Cerebellar cortex (tissue), 1 donor: ENCODE measurements around the gene ATP5MG.

Source experiments
- DNase-seq: peaks from one replicate; pipeline ENCODE4 v3.0.0-alpha.2; 2015; ENCODE audit warnings: low spot score

ATP5MG gene

DNA sequence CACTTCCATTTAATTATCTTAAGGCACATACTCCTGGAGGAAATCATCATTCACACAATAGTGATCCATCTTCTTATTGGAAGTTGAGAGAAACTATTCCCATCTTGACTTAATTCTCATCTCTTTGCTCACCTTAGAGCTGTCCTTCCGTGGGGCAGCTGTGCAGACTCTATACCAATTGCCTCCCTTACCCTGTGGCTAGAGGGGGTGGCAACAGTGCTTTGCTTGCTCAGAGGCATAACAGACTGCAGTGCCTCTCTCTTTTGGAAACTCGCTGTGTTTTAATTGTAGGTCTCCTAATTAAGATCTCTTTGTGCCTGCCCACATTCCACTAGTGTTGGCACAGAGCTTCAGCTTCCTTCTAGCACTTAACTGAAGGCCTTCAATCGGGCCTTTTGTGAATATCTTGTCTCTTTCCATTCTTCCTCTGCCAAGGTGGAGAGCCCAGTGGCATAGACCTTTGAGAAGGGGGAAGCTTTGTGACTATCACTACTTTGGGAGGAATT lies 40.4 kb downstream of the ATP5MG start:
- peak; percentile 26 for DNase-seq

DNA sequence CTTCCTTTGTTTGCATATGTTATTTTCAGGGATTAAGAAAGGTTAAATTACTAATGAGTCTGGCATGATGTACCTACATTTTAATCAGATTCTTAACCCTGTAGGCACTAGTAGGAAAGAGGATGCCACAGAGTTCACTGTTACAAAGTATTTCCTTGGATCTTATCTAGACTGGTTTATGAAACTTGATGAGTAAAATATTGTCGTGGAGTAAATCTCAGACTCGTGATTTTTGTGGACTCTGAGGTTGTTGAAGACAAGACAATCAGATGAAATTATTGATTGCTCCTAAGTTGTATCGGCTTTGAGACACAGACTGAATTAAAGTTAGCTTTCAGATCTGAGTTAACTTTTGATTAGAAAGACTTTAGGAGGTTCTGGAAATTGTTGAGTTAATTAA lies 40.9 kb downstream of the ATP5MG start:
- DNase-seq = no peak

DNA sequence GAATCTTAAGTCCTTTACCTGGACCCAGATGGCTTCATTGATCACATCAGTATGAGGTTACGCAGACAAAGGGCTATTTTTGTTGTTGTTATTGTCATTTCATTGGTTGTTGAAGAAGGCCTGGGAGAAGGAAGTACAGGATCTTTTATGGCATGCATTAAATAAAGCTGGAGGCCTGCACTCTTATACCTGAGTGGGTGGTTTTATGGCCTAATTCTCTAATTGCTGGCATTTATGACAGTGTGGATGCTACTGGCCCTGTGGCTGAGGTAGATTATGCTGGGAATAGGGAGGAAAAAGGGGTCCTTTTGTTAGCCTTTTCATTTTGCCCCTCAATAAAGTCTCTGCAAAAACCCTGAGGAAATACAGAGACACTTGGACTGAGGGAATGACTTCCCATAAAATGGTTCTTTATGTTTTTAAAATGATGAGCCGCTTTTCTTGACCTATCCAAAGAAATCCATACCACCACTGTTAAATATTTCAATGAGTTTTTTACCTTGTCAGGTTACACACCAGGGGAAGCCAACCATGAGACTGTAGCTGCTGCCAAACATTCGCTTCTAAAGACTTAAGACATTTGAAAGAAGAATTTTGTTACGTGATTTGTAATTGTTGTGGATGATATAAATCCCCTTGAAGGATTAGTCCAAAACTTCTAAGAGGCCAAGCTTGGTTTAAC lies 41.6 kb downstream of the ATP5MG start:
- DNase-seq = no peak

DNA sequence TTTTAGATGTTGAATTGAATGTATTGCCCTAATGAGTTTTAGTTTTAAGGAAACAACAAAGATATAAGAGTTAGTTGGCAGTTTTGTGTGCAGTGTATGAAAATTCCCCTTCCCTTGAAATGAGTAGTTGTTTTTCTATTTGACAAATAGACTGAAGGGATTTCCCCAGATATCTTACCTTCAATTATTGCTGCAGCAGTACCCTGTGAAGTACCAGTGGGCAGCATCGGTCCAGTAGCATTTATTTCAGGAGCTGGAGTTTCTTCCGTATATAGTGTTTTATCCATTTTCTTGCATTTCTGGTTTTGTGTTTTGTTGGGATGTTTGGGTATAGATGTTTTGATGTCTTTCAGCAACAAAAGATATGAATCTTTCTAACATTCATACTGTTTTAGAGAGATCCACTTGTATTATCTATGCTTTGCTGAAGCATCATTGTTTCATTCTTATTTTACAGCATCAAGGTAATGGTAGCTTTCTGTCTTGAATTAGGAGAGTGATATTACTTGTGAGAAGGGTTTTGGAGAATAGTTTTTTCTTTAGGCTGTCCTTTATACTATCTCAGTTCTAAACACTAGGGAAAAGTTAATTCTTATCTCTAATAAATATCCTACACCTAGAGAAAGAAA lies 42.3 kb downstream of the ATP5MG start:
- no peak for DNase-seq

DNA sequence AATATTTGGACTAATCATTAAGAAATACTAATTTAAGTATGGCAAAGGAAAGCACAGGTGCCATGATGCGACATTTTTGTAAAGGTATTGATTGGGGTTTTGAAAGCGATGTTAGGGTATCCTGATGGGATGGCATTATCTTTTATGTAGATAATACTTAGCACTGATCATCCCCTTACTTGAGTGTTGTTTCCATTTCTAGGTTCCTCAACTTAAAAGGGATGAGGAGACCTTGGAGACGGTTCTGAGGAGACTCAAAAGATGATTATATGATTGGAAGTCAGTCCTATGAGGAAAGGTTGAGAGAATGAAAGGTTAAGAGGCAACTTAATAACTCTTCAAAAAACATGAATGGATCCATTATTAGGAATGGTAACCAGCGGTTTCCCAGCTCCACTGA lies 46.0 kb downstream of the ATP5MG start:
- DNase-seq = no peak

DNA sequence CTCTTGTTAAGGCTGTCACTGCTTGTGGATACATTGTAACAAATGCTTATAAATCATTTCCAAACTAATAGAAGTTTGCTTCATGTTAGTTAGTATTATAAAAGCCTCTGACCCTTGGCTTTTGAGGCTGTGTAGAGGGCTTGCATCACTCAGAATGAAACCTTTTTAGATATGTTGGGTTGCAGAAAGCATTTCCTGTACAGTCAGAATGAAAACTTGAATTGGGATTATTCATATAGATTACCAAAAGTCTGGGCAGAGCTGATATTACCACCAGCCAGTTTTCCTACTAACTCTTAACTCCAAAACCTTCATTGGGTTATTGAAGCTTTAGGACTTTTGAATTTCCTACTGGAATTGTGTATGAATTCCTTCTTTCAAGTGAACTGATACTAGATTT lies 46.9 kb downstream of the ATP5MG start:
- no peak for DNase-seq

DNA sequence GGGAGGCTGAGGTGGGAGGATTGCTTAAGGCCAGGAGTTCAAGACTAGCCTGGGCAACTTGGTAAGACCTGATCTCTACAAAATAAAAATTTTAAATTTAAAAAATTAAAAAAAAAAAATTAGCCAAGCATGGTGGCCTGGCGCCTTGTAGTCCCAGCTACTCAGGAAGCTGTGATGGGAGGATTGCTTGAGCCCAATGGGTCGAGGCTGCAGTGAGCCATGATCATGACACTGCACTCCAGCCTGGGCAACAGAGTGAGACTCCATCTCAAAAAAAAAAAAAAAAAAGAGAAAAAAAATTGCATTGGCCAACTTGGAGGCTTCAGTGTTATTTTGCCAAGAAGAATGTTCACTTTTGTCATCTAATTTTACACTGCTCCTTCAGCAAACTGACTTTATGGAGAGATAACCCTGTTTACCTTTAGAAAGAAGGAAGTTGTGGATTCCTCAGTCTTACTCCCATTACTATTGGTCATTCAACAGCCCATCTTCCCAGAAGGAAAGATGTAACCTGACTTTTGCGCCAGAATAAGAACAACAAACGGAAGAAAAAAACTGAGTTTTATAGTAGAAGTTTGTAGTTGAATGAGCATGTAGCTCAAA lies 48.0 kb downstream of the ATP5MG start:
- DNase-seq = no peak

DNA sequence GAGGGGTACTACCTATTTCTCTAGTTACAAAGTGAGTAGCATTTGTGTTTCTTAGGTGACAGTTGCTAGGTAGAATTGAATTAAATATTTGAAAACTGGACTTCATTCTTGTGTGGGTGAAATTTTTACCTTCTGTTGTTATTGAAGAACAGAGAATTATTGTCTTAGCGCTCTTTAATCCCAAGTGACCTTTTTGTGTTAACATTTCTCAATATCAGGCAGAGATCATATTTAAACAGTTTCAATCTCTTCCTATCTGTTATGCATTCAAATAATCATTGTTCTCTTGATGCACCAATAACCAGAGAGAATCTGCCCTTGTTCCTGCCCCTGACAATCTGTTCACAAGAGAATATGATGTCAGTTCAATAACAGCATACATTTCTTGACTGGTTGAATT lies 49.0 kb downstream of the ATP5MG start:
- no peak for DNase-seq
